HUDEP-2 (cell line): ENCODE measurements around the gene MED26.
"Not testable (repeated sequence)": the region's sequence is repeated elsewhere in the genome, so short reads cannot be mapped to it uniquely, and the experiment has no call there.

ENCODE experiments used
- DNase-seq, 76 experiments: peaks; one replicate each; lab custom pipeline; 2025; ENCODE audit not compliant: unreplicated experiment in 76 of 76; lab: John Stamatoyannopoulos, UW

MED26 gene, protein sequence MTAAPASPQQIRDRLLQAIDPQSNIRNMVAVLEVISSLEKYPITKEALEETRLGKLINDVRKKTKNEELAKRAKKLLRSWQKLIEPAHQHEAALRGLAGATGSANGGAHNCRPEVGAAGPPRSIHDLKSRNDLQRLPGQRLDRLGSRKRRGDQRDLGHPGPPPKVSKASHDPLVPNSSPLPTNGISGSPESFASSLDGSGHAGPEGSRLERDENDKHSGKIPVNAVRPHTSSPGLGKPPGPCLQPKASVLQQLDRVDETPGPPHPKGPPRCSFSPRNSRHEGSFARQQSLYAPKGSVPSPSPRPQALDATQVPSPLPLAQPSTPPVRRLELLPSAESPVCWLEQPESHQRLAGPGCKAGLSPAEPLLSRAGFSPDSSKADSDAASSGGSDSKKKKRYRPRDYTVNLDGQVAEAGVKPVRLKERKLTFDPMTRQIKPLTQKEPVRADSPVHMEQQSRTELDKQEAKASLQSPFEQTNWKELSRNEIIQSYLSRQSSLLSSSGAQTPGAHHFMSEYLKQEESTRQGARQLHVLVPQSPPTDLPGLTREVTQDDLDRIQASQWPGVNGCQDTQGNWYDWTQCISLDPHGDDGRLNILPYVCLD

GRCh38 chr19:16628183-16628983 is at the start of gene MED26:
Gene MED26, minus strand, starts transcription at chr19:16628204. Its CDS starts 261 bp downstream, at chr19:16627943.
- peak in 74 of 76 experiments; percentile 64 to 99 (median 95) for DNase-seq

DNA sequence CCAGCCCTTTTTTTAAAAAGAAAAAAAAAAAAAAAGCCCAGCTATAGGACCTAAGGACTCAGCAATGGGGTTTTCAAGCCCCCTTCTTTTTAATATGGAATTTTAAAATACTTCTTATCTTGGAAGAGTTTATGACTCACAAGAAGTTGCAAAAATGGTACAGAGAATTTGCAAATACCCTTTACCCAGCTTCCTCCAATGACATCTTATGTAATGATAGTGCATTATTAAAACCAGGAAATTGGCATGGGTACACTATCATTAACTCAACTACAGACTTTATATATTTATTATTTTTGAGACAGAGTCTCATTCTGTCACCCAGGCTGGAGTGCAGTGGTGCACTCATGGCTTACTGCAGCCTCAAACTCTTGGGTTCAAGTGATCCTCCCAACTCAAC is 49.1 kb upstream of the MED26 start:
- no peak for DNase-seq

- no peak for DNase-seq
These were observed 48.2 kb upstream of the MED26 start for GRCh38 chr19:16676101-16676798.

DNA sequence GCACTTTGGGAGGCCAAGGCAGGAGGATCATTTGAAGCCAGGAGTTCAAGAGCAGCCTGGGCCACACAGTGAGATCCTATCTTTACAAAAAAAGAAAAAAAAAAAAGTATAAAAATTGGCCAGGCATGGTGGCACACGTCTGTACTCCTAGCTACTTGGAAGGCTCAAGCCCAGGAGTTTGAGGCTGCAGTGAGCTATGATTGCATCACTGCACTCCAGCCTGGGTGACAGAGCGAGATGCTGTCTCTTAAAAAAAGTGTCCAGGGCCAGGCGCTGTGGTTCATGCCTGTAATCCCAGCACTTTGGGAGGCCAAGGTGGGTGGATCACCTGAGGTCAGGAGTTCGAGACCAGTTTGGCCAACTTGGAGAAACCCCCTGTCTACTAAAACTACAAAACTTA is 45.8 kb upstream of the MED26 start:
- DNase-seq = not testable (repeated sequence)

DNA sequence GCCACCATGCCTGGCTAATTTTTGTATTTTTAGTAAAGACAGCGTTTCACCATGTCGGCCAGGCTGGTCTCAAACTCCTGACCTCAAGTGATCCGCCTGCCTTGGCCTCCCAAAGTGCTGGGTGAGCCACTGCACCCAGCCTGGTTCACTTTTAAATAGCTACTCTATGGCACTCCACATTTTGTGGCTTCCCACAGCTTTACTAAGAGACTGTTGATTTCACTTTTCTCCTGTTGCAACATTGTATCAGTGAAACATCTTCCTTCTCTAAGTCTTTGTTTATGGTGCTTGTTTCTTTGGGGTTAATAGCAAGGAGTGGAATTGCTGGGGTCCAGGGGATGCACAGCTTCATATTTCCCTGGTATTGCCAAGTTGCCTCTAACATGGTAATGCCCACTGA is 45.2 kb upstream of the MED26 start:
- no peak for DNase-seq

GRCh38 chr19:16671652-16672274 is 43.8 kb upstream of the MED26 start:
- no peak for DNase-seq

DNA sequence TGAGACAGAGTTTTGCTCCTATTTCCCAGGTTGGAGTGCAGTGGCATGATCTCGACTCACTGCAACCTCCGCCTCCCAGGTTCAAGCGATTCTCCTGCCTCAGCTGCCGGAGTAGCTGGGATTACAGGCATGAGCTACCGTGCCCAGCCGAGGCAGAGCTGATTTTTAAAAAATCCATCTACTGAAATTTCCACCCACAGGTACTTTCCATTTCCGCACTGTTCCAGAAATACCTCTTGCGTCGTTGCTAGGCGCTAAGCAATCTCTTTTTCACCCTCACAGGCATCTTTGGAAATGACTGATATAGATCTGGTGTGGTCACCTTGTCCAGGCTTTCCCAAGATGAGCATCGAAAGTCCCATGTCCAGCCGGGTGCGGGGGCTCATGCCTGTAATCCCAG is 42.3 kb upstream of the MED26 start:
- DNase-seq = no peak

- not testable (repeated sequence) for DNase-seq
These were observed 40.7 kb upstream of the MED26 start for GRCh38 chr19:16668702-16669101.

DNA sequence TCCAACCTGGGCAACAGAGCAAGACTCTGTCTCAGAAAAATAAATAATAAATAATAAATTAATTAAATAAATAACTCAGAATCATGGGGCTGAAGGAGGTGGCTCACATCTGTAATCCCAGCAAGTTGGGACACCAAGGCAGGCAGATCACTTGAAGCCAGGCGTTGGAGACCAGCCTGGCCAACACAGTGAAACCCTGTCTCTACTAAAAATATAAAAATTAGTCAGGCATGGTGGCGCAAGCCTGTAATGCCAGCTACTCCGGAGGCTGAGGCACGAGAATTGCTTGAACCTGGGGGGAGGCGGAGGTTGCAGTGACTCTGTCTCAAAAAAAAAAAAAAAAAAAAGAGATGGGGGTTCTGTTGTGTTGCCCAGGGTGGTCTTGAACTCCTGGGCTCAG is 40.2 kb upstream of the MED26 start:
- no peak for DNase-seq

GRCh38 chr19:16661480-16662034 is 33.6 kb upstream of the MED26 start:
- DNase-seq = peak in 4 of 76 experiments; percentile 14 to 20 (median 18)

DNA sequence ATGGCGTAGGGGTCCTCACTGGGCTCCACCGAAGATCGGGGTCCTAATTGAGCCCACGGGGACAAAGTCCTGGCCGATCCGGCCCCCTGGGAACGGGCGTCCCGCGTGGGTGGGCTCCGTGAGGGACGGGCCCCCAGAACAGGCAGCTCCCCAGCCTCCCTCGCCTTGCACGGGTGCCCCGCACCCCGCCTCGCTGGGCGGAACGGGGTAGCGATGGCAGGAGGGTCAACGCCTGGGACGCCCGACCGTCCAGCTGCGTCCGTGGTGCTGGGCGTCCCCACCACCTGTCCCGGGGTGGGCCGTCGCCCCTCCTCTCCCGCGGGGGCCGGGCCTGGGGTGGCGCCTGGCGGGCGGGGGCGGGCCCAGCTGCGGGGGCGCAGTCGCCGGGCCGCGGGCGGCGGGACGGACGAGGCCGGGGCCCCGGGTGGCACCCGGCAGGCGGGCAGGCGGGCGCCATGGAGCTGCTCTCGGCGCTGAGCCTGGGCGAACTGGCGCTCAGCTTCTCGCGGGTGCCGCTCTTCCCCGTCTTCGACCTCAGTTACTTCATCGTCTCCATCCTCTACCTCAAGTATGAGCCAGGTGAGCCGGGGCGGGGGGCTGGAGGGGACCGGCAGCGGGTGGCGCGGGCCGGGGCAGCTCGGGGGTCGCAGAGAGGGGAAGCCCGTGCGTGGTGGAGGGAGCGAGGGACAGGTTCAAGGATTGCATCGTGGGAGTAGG is 32.9 kb upstream of the MED26 start, which contains the start of gene TMEM38A:
Gene TMEM38A, plus strand, starts transcription at position 377 of the 717 bp plus-strand sequence. Its CDS starts 79 bp downstream, at position 456.
- peak in 39 of 76 experiments; percentile 14 to 62 (median 36) for DNase-seq

DNA sequence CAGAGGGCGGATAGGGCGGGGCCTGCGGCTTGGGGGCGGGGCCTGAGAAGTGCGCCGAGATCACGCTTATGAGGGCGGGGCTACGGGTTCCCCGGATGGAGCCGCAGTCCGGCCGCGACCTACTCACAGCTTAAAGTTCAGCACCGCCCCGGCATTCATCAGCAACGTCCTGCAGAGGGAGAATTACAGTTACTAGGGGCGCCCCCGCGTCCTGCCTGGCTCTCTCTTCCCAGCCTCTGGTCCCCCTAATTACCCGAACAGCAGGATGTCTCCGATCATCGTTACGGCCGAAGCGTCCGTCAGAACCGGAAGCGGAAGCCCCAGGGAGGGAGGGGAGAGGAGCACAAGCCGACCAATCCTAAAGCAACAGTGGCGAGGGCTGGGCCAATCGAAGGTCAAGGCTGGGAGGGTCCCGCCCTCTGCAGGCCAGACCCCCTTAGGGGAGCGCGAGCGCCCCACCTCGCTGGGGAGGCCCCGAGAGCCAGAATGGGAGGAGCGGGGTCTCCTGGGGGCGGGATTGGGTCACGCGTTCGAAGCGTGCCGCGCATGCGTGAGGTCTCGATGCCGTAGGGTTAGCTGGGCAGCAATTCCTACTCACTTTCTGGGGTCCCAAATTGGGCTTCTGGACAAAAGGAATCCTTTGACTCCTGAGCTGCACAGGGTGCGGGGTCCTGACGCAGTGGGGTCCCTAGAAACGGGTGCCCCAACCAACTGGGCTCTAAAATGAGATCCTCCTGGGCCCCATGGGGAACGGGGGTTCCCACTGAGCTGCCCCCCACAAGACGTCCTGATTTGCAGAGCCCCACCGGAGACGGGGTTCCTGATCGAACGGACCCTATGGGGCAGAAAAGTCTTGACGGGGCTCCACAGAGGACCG is 32.1 kb upstream of the MED26 start, which contains the start of gene SMIM7:
Gene SMIM7, minus strand, starts transcription at position 313 of the 877 bp plus-strand sequence. Its CDS starts 34 bp downstream, at position 279.
- peak; percentile 86 to 100 (median 100) for DNase-seq

DNA sequence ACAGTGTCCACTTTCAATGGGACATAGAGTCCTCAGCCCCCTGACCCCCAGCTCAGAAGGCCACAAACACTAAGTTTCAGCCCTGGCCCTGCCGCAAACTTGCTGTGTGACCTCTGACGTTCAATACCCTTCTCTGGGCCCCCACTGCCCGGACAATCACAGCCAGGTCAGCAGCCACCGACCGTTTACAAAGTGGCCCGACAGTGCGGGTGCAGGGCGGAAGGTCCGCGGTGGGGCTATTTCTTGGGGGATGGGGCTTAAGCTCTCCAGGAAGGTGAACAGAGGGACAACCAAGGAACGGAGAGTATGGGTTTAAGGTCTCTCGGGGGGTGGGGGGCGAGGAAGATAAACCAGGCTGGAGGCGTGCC is 31.4 kb upstream of the MED26 start:
- no peak for DNase-seq

- DNase-seq = no peak
These were observed 29.4 kb upstream of the MED26 start for GRCh38 chr19:16657384-16657783.

DNA sequence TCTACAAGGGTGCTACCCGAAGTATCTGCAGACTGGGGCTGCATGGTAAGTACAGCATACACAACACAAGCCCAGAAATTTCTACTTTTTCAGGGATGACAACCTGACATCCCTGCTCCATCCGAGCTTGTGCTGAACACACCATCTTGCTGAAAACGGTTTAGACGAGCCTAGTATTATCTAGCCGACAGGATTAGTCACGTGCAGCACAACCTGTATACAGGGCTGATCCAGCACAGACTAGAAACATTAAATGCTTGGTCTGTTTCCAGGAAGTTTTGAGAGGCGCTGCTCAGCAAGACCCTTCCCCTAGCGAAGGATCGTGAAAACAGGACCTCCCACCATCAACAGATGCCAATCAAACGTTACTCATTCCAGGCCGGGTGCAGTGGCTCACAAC is 27.7 kb upstream of the MED26 start:
- no peak for DNase-seq

GRCh38 chr19:16654627-16655026 is 26.6 kb upstream of the MED26 start:
- DNase-seq = no peak

GRCh38 chr19:16654140-16654539 is 26.1 kb upstream of the MED26 start:
- DNase-seq = no peak

- no peak for DNase-seq
These were observed 24.9 kb upstream of the MED26 start for GRCh38 chr19:16652854-16653253.
